MCF 10A (cell line): ENCODE data around the gene HMOX1. TPM values are rescaled to one million over a fixed set of nuclear protein-coding genes. Genes with fewer than 3 reads are reported as not detected.

Experiments
- BruUV-seq: library from RNA; stranded (reverse); fragments of 400-500 nt; replicated peaks from 2 replicates; lab custom pipeline; 2021; lab: Mats Ljungman, UMichigan
- CTCF ChIA-PET: fragments of 300-600 bp; sonication (Branson Sonifier 250); formaldehyde crosslinking; extraction: SDS; loops from one replicate; lab custom pipeline; 2021; ENCODE audit warnings: antibody characterized with exemption, inconsistent platforms; lab: Yijun Ruan, JAX
- POLR2A ChIA-PET: fragments of 300-600, 350-650 bp; sonication (Branson Sonifier 250); formaldehyde crosslinking; extraction: SDS; loops from one replicate; lab custom pipeline; 2020; ENCODE audit warnings: antibody characterized with exemption, inconsistent platforms; lab: Yijun Ruan, JAX
- DNase-seq: peaks from one replicate; pipeline ENCODE4 v3.0.0-alpha.2; 2018; ENCODE audit not compliant: unreplicated experiment
- H3K27ac Mint-ChIP-seq: one replicate; pipeline ENCODE4 v1.8.0; 2022; ENCODE audit warnings: mild to moderate bottlenecking, low read depth, mixed read lengths; ENCODE audit not compliant: unreplicated experiment
- H3K27me3 Mint-ChIP-seq: one replicate; pipeline ENCODE4 v1.8.0; 2022; ENCODE audit warnings: mixed read lengths; ENCODE audit not compliant: insufficient read depth, unreplicated experiment
- H3K36me3 Mint-ChIP-seq: one replicate; pipeline ENCODE4 v1.8.0; 2022; ENCODE audit warnings: mild to moderate bottlenecking, moderate library complexity, mixed read lengths; ENCODE audit not compliant: insufficient read depth, unreplicated experiment
- H3K4me1 Mint-ChIP-seq: one replicate; pipeline ENCODE4 v1.8.0; 2022; ENCODE audit warnings: mixed read lengths; ENCODE audit not compliant: insufficient read depth, unreplicated experiment
- H3K4me3 Mint-ChIP-seq: one replicate; pipeline ENCODE4 v1.8.0; 2022; ENCODE audit warnings: mild to moderate bottlenecking, moderate library complexity, mixed read lengths; ENCODE audit not compliant: unreplicated experiment
- H3K9me3 Mint-ChIP-seq: one replicate; pipeline ENCODE4 v1.8.0; 2022; ENCODE audit warnings: mixed read lengths; ENCODE audit not compliant: unreplicated experiment
- intact Hi-C: fragments of 100-400 bp; cut with micrococcal nuclease; formaldehyde crosslinking; loops from 2 replicates; pipeline ENCODE4 v1.14.1; 2022
- total RNA-seq: library from RNA; stranded (reverse); gene quantifications from 2 replicates; pipeline ENCODE4 v1.2.3, GENCODE V29; 2022
- TF ChIP-seq, protein P1 (sequence below): fragments of 200-600 bp; IDR thresholded peaks from one replicate; pipeline ENCODE4 v1.8.0; 2022; ENCODE audit warnings: antibody characterized with exemption, mild to moderate bottlenecking; ENCODE audit not compliant: unreplicated experiment

HMOX1 gene
- total RNA-seq, 1 experiment from 2014 or later, result 1.9 TPM

DNA sequence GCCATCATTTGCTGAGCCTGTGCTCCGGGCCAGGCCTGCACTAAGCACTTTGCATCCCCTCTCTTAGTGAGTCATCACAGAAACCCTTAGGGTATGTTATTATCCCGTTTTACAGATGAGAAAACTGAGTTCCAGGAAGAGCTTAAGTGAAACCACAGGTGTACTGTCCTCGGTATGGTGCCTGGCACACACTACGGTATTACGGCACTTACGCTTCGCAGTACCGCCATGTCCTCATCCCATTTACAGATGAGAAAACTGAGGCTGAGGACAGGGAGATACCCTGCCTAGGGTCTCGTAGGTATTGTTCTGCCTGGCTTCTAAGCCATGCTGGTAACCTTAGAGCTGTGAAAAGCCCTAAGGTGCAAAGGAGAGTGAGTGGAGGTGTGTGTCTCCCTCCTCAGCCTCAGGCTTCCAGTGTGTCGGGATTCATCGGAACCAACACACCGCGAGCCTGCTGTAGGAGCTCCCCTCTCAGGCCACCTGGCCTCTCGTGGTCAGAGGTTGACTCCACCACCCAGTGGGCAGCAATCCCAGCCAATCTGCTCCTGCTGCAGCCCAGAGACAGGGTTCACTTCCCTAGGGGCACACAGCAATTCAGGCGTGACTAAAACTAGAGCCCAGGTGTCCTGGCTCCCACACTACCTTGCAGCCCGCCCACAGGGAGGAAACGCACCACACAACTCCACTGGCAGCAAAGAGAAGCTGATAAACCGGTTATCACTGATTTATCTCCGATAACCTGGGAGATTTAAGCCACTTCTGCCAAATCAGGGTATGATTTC is 39.6 kb upstream of the HMOX1 start:
- no peaks in the 10 kb centered on the region for H3K9me3 Mint-ChIP-seq
- H3K36me3 Mint-ChIP-seq, result peaks cover 25% of the 10 kb centered on the region
- CTCF ChIA-PET, result interaction anchor here (0.5 to 1.9 kb wide), 2 partner anchors 9 to 13 kb away, joined by 4 to 7 read pairs; no protein-coding TSS in a partner anchor

GRCh38 chr22:35342390-35342789 is 38.5 kb upstream of the HMOX1 start:
- Mint-ChIP-seq H3K9me3 (no peaks in the 10 kb centered on the region), H3K27me3 (no peaks in the 10 kb centered on the region), H3K36me3 (peaks cover 21% of the 10 kb centered on the region), H3K4me1 (no peaks in the 10 kb centered on the region), H3K27ac (no peak overlapping the region), H3K4me3 (no peak overlapping the region)
- intact Hi-C loops, result no loop called here
- ChIA-PET POLR2A (interaction anchor here (0.8 kb wide), 1 partner anchor 43 kb away, joined by 3 read pairs; the partner anchor contains the start of gene TOM1), CTCF (interaction anchor here (0.6 kb wide), 1 partner anchor 27 kb away, joined by 3 read pairs; no protein-coding TSS in a partner anchor)
- DNase-seq, result no peak
- TF ChIP-seq, protein P1, sequence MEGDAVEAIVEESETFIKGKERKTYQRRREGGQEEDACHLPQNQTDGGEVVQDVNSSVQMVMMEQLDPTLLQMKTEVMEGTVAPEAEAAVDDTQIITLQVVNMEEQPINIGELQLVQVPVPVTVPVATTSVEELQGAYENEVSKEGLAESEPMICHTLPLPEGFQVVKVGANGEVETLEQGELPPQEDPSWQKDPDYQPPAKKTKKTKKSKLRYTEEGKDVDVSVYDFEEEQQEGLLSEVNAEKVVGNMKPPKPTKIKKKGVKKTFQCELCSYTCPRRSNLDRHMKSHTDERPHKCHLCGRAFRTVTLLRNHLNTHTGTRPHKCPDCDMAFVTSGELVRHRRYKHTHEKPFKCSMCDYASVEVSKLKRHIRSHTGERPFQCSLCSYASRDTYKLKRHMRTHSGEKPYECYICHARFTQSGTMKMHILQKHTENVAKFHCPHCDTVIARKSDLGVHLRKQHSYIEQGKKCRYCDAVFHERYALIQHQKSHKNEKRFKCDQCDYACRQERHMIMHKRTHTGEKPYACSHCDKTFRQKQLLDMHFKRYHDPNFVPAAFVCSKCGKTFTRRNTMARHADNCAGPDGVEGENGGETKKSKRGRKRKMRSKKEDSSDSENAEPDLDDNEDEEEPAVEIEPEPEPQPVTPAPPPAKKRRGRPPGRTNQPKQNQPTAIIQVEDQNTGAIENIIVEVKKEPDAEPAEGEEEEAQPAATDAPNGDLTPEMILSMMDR, result no peak
- BruUV-seq, result no TSS peak

More for the DNA sequence above, 39.6 kb upstream of the HMOX1 start:
- intact Hi-C loops, result no loop called here
- POLR2A ChIA-PET, result no interaction called here
- no TSS peak for BruUV-seq
- H3K27me3 Mint-ChIP-seq, result no peaks in the 10 kb centered on the region
- no peak overlapping the region for H3K4me3 Mint-ChIP-seq
- H3K4me1 Mint-ChIP-seq, result no peaks in the 10 kb centered on the region
- no peak for DNase-seq
- TF ChIP-seq, protein P1, result no peak
- no peak overlapping the region for H3K27ac Mint-ChIP-seq

- BruUV-seq, result no TSS peak
- no peak overlapping the region for H3K27ac Mint-ChIP-seq
- DNase-seq, result no peak
- CTCF ChIA-PET, result interaction anchor here (0.7 kb wide), 1 partner anchor 124 kb away, joined by 4 read pairs; no protein-coding TSS in a partner anchor
- H3K27me3 Mint-ChIP-seq, result no peaks in the 10 kb centered on the region
- POLR2A ChIA-PET, result no interaction called here
- peaks cover 27% of the 10 kb centered on the region for H3K36me3 Mint-ChIP-seq
- H3K9me3 Mint-ChIP-seq, result no peaks in the 10 kb centered on the region
- intact Hi-C loops, result no loop called here
- H3K4me1 Mint-ChIP-seq, result no peaks in the 10 kb centered on the region
- H3K4me3 Mint-ChIP-seq, result no peak overlapping the region
- TF ChIP-seq, protein P1, result no peak
Observed at GRCh38 chr22:35343664-35344550, 37.0 kb upstream of the HMOX1 start.
